ENCODE results near the gene TMEM51.

Gene TMEM51

GRCh38 chr1:15178571-15179484, 25.3 kb downstream of the TMEM51 start:
- peak; percentile 19 for DNase-seq

- no peak for DNase-seq
These were observed 25.9 kb downstream of the TMEM51 start for GRCh38 chr1:15179485-15179883.

GRCh38 chr1:15180189-15180588, 26.6 kb downstream of the TMEM51 start:
- no peak for DNase-seq

- DNase-seq = no peak
These were observed 27.5 kb downstream of the TMEM51 start for GRCh38 chr1:15180945-15181523.

- DNase-seq = no peak
These were observed 28.0 kb downstream of the TMEM51 start for GRCh38 chr1:15181564-15181963.

- DNase-seq = no peak
These were observed 31.1 kb downstream of the TMEM51 start for GRCh38 chr1:15184436-15185241.

- no peak for DNase-seq
These were observed 32.1 kb downstream of the TMEM51 start for GRCh38 chr1:15185617-15186016.

- no peak for DNase-seq
These were observed 32.7 kb downstream of the TMEM51 start for GRCh38 chr1:15186073-15186845.

GRCh38 chr1:15186846-15187151, 33.3 kb downstream of the TMEM51 start:
- DNase-seq = no peak

- DNase-seq = no peak
These were observed 33.9 kb downstream of the TMEM51 start for GRCh38 chr1:15187175-15188129.

- no peak for DNase-seq
These were observed 34.6 kb downstream of the TMEM51 start for GRCh38 chr1:15188130-15188524.

- DNase-seq = no peak
These were observed 35.1 kb downstream of the TMEM51 start for GRCh38 chr1:15188678-15189077.

- no peak for DNase-seq
These were observed 36.3 kb downstream of the TMEM51 start for GRCh38 chr1:15189692-15190370.

GRCh38 chr1:15191267-15191666, 37.7 kb downstream of the TMEM51 start:
- DNase-seq = no peak

GRCh38 chr1:15191770-15192169, 38.2 kb downstream of the TMEM51 start:
- DNase-seq = no peak

GRCh38 chr1:15192916-15193550, 39.5 kb downstream of the TMEM51 start:
- no peak for DNase-seq

- no peak for DNase-seq
These were observed 42.0 kb downstream of the TMEM51 start for GRCh38 chr1:15195420-15196052.

GRCh38 chr1:15196069-15196468, 42.5 kb downstream of the TMEM51 start:
- no peak for DNase-seq

- no peak for DNase-seq
These were observed 43.4 kb downstream of the TMEM51 start for GRCh38 chr1:15196807-15197530.
